Frontal cortex (tissue), 4 donors: ENCODE measurements around the gene SHROOM3. TPM values are rescaled to one million over a fixed set of nuclear protein-coding genes. Genes with fewer than 3 reads are reported as not detected.
"Not testable (repeated sequence)": the region's sequence is repeated elsewhere in the genome, so short reads cannot be mapped to it uniquely, and the experiment has no call there.

Experiments used
- DNase-seq, 2 donors: peaks; one replicate each; pipeline ENCODE4 v3.0.0; 2012; ENCODE audit warnings: low spot score in 2 of 2
- FAIRE-seq: peaks from 2 replicates; lab custom pipeline; 2012; peaks lifted over from hg19 to GRCh38; lab: Jason Lieb, UNC
- total RNA-seq: library from RNA; depleted of rRNA; stranded (reverse); fragments of >200 nt; gene quantifications from one replicate; pipeline ENCODE4 v1.2.3, GENCODE V29; 2014
- donor health status: control.
- donor health status: control.
- donor health status: control.

The SHROOM3 gene
- total RNA-seq, 1 donor from 2014 or later: 9.8 TPM

DNA sequence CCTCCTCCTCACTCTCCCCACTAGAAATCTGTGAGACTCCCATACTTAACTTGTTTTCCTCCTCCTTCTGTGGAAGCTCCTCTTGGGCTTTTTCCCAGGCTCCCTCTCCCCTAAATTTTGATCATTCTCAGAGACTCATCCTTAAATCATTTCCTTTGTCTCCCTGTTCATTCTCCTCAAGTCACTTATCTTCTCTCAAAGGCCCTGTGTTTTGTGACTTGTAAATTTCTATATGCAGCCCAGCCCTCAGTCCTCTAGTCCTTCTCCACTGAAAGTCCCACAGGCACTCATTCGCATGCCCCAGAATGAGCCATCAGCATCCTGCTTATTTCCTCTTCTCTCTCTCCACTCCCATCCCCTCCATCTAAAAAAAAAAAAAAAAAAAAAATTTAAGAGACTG, 291.1 kb downstream of the SHROOM3 start:
- no peak for FAIRE-seq

DNA sequence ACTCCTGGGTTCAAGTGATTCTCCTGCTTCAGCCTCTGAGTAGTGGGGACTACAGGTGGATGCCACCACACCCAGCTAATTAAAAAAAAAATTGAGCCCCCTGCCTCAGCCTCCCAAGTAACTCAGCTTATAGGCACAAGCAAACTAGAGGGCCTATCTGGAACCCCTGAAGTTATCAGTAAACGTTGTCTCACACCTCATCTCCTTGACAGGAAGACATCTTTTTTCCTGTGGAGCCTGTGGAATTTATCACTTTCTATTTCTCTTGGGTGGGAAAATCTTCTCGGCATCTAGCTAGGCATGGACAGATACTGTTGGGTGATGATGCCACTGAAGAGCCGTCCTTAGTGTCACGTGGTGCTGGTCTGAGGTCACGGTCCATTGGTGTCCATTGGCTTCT, 291.6 kb downstream of the SHROOM3 start:
- DNase-seq: no peak
- FAIRE-seq: no peak

More for the DNA sequence above, 291.1 kb downstream of the SHROOM3 start:
- no peak for DNase-seq

- not testable (repeated sequence) for DNase-seq, FAIRE-seq
Observed at GRCh38 chr4:76727934-76728333, 292.9 kb downstream of the SHROOM3 start.

- FAIRE-seq: no peak
- DNase-seq: no peak
Observed at GRCh38 chr4:76729460-76729859, 294.4 kb downstream of the SHROOM3 start.

DNA sequence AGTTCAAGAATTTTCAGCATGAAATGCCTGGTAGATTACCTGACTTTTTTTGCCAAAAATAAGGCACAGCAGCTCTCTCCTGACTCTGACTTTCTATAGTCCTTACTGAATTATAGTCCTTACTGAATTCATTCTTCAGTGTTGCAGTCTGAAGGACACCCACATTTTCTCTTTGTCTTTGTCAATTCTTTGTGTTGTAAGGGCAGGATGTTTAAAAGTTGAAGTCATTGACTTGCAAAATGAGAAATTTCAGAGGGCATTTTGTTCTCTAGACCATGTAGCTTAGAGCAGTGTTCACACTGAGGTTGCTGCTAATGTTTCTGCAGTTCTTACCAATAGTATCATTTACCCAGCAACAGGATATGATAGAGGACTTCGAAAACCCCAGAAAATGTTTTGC, 295.0 kb downstream of the SHROOM3 start:
- no peak for FAIRE-seq

GRCh38 chr4:76732246-76732645, 297.2 kb downstream of the SHROOM3 start:
- DNase-seq (no peak), FAIRE-seq (no peak)

More for the DNA sequence above, 295.0 kb downstream of the SHROOM3 start:
- no peak for DNase-seq

DNA sequence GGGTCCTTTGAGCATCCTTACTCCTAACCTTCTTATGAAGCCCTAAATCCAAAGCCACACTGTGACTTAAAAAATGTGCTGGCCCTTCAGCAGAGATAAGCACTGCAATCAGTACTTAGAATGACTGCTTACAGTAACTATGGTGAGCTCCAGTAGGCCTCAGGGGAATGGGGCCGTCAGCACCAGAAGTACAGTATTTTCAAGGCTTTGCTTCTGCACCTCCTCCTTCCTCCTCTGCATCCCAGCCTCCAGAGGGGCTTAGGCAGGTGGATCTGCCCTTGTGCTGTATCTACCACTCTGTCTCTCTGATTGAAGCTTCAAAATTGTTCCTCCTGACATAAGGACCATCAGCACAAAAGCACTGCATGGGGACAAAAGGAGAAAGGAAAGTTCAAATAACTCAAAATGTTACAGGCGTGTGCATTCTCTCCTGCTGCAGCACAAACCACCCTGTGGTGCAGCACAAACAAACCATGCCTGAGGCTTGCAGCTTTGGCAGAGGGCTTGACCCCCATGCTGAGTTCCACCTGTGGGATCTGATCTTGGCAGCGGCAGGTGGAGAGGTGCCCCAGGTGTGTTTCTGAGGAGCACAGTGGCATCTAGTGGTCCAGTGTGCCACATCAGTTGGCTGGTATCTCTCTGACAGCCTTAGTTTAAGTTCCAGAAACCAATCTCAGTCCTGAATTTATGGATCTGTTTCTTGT, 298.2 kb downstream of the SHROOM3 start:
- no peak for DNase-seq
- no peak for FAIRE-seq

DNA sequence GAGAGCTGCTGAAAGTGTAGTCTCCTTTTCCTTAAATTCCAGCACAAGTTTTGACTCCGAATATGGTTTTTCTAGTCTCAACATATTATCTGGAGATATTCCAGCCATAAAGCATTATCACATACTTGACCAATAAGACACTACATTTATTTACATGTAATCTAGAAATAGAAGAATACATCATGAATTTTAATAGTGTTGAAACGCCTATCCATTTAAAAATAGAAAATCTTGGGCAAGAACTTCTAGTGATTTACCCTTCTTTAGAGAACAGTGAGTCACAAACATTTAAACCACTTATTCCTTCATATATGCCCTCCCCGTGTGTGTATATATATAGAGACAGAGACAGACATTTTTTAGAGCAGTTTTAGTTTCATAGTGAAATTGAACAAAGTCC, 301.4 kb downstream of the SHROOM3 start:
- FAIRE-seq (no peak), DNase-seq (no peak)

- FAIRE-seq (no peak), DNase-seq (no peak)
Observed at GRCh38 chr4:76737180-76737579, 302.2 kb downstream of the SHROOM3 start.

DNA sequence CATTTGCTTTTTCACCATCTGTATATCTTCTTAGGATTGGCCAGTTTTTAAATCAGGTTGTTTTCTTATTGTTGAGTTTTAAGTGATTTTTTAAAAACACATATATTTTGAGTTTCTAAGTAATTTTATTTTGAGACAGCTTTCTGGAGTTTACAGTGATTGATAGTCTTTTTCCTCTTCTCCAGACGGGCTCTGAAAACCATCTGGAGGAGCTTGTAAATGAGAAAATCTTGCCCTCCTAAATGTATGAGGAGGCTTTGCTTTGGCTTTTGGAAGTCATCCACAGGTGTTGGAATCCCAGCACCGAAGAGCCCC, 302.7 kb downstream of the SHROOM3 start:
- DNase-seq: peak in 1 of 2 donors; percentile 12
- no peak for FAIRE-seq

- DNase-seq: peak; percentile 27 to 33
- FAIRE-seq: no peak
Observed at GRCh38 chr4:76738086-76738931, 303.3 kb downstream of the SHROOM3 start.

DNA sequence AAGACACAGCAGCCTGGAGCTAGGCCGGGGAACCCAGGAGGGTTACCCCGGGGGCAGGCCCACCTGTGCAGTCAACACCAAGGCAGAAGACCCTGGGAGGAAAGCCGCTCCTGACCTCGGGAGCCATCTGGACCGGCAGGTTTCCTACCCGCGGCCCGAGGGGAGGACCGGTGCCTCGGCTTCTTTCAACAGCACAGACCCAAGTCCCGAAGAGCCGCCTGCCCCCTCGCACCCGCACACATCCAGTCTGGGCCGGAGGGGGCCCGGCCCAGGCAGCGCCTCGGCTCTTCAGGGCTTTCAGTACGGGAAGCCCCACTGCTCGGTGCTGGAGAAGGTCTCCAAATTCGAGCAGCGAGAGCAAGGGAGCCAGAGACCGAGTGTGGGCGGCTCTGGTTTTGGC, 305.2 kb downstream of the SHROOM3 start:
- DNase-seq (peak in 1 of 2 donors; percentile 8), FAIRE-seq (no peak)

- FAIRE-seq (no peak), DNase-seq (peak in 1 of 2 donors; percentile 21)
Observed at GRCh38 chr4:76740866-76741662, 306.0 kb downstream of the SHROOM3 start.

DNA sequence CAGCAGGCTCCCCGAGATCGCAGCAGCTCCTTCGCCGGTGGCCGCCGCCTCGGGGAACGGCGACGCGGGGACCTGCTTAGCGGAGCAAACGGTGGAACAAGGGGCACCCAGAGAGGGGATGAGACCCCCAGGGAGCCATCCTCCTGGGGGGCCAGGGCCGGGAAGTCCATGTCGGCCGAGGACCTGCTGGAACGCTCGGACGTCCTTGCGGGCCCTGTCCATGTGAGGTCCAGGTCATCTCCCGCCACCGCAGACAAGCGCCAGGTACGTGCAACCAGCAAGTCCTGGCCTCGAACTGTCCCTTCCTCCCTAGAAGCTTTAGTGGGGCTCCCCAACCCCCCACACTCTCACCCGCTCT, 306.6 kb downstream of the SHROOM3 start:
- peak in 1 of 2 donors; percentile 12 for DNase-seq
- no peak for FAIRE-seq

- DNase-seq: no peak
Observed at GRCh38 chr4:76744241-76744921, 309.4 kb downstream of the SHROOM3 start.

DNA sequence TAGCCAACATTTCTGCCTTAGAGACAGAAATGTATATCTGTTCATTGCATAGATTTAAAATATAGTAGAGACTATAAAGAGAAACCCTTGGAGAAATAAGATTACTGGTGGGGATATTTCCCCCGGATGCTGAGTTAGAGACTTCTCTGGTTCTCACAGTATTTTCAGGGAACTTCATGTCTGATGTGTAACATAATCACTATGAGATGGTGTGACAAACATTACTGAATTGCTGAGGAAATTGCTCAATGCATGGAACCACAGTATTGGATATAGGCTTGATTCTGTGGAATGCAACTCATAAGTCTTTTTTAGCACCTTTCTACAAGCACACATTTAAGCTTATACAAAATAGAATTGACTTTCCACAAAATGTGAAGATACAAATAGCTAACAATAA, 310.2 kb downstream of the SHROOM3 start:
- DNase-seq (no peak), FAIRE-seq (no peak)

More at GRCh38 chr4:76744241-76744921, 309.4 kb downstream of the SHROOM3 start:
- no peak for FAIRE-seq

DNA sequence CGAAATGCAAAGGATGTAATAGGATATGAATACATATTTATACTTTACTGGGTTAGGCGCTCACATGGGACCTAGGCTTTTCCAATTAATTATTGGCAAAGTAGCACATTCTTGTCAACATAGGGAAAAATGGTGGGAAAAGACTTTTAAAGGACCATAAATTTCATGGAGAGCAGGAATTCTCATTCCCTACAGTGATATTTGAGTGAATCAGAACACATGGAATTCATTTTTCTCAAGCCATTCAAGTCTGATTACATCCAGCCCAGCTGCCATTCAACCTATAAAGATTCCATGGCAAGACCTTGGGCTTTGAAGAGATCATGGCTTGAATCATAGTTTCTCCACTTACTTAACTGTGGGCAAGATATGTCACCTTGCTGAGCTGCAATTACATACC, 312.5 kb downstream of the SHROOM3 start:
- FAIRE-seq (no peak), DNase-seq (no peak)

GRCh38 chr4:76748649-76749048, 313.6 kb downstream of the SHROOM3 start:
- DNase-seq (no peak), FAIRE-seq (no peak)

DNA sequence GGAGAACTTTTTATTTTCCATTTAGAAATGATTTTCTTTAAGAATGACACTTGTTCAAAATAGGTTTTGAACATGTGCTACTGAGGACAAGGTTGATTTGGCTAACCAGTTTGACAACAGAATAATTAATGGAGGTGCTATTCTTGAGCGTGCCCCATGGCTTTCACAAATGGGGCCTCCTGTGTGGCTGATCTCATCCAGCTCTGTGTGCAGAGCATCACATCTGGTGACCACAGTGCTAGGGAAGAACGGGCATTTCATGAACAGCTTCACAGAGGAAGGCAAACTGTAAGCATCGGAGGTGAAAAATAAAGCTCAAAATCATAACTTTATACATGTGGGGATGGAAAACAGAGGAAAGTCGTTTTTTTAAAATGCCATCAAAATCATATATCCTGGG, 314.3 kb downstream of the SHROOM3 start:
- FAIRE-seq: no peak
- DNase-seq: no peak

DNA sequence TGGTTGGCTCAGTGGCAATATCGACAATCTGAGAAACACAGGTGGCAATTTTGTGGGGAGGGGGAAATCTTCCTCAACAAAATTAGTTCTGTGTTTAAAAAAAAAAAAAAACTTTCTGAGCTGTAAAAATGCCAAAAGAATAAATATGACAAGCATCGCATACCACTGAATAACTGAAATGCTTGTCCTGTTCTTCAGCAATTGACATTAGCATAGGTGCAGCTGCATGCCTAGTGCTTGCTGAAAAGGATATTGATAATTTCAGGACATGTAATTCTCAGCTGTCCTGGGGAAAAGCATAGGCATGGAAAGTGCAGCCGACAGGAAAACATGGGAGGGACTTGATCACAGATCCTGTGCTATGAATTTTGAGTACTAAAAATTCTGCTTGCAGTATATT, 315.7 kb downstream of the SHROOM3 start:
- no peak for DNase-seq
- FAIRE-seq: no peak
